Fibroblast of pulmonary artery (primary cell): ENCODE results near the gene PRMT6.
"Not testable (repeated sequence)": the region's sequence is repeated elsewhere in the genome, so short reads cannot be mapped to it uniquely, and the experiment has no call there.

ENCODE experiments used
- DNase-seq: peaks from one replicate; pipeline ENCODE4 v3.0.0-alpha.2; 2010; ENCODE audit warnings: low read depth
- H3K4me3 ChIP-seq: replicated peaks from 2 replicates; pipeline ENCODE4 v1.5.1; 2011; ENCODE audit warnings: low read depth, mild to moderate bottlenecking, control low read depth, low read length, moderate library complexity
- CTCF ChIP-seq: IDR thresholded peaks from 2 replicates; pipeline ENCODE4 v1.5.1; 2011; ENCODE audit warnings: mild to moderate bottlenecking, control low read depth, low read length, inconsistent platforms; ENCODE audit errors: missing control alignments

The PRMT6 gene

GRCh38 chr1:107073493-107073892 is 17.0 kb downstream of the PRMT6 start:
- DNase-seq: no peak
- no peak for TF ChIP-seq CTCF
- H3K4me3 ChIP-seq: no peak overlapping the region

GRCh38 chr1:107076841-107077240 is 20.4 kb downstream of the PRMT6 start:
- no peak for TF ChIP-seq CTCF
- no peak overlapping the region for H3K4me3 ChIP-seq
- no peak for DNase-seq

GRCh38 chr1:107079249-107079648 is 22.8 kb downstream of the PRMT6 start:
- no peak overlapping the region for H3K4me3 ChIP-seq
- no peak for DNase-seq
- no peak for TF ChIP-seq CTCF

GRCh38 chr1:107081102-107081501 is 24.6 kb downstream of the PRMT6 start:
- H3K4me3 ChIP-seq: no peak overlapping the region
- no peak for DNase-seq
- TF ChIP-seq CTCF: no peak

GRCh38 chr1:107091418-107091817 is 34.9 kb downstream of the PRMT6 start:
- H3K4me3 ChIP-seq: no peak overlapping the region
- no peak for TF ChIP-seq CTCF
- no peak for DNase-seq

- not testable (repeated sequence) for DNase-seq, H3K4me3 ChIP-seq
These were observed 36.9 kb downstream of the PRMT6 start for GRCh38 chr1:107093395-107093794.

GRCh38 chr1:107095647-107096046 is 39.2 kb downstream of the PRMT6 start:
- TF ChIP-seq CTCF: no peak
- no peak overlapping the region for H3K4me3 ChIP-seq
- no peak for DNase-seq

GRCh38 chr1:107096690-107097089 is 40.2 kb downstream of the PRMT6 start:
- DNase-seq: no peak
- TF ChIP-seq CTCF: no peak
- H3K4me3 ChIP-seq: no peak overlapping the region
